Liver (tissue), 3 donors: Measurements from ENCODE around the gene UBA7.

Experiments
- RAD21 ChIP-seq, 2 donors: IDR thresholded peaks; 2 replicates each; pipeline ENCODE4 v1.6.1; 2016; ENCODE audit warnings: antibody characterized with exemption in 2 of 2, mild to moderate bottlenecking in 2 of 2
- SP1 ChIP-seq: IDR thresholded peaks from 2 replicates; pipeline ENCODE4 v1.6.1; 2018; ENCODE audit warnings: antibody characterized with exemption, mild to moderate bottlenecking
- YY1 ChIP-seq: IDR thresholded peaks from 2 replicates; pipeline ENCODE4 v1.6.1; 2016; ENCODE audit warnings: antibody characterized with exemption, mild to moderate bottlenecking
- TF ChIP-seq, protein P1 (sequence below): fragments of 150-350 bp; IDR thresholded peaks from 2 replicates; pipeline ENCODE4 v1.5.1; 2017; ENCODE audit warnings: improper control_type of control experiment, low read depth, low read length; ENCODE audit not compliant: missing input control
- TF ChIP-seq, protein P2 (sequence below): IDR thresholded peaks from 2 replicates; pipeline ENCODE4 v1.6.1; 2016; ENCODE audit warnings: antibody characterized with exemption
- TF ChIP-seq, protein P3 (sequence below): IDR thresholded peaks from 2 replicates; pipeline ENCODE4 v1.6.1; 2016; ENCODE audit warnings: antibody characterized with exemption
- TF ChIP-seq, protein P4 (sequence below): IDR thresholded peaks from 2 replicates; pipeline ENCODE4 v1.6.1; 2016; ENCODE audit warnings: antibody characterized with exemption, mild to moderate bottlenecking
- donor health status: healthy.
- donor health status: healthy.

DNA sequence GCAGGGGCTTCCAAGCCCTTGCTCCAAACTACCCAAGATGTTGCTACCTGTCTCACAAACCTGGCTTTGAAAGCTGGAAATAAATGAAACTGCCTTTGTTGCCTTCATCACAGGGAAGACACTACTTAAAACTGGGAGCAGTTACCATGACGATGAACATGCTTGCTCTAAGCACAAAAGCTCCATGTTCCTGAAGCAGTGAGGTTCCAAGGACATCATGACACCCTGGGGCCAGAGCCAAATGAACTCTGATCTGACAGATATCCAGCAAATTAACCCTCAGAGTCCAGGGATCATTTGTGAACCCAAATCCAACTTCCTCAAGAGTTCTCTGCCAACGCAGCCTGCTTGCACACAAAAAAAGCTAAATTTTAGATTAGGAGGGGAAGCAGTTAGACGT, 31.9 kb upstream of the UBA7 start:
- TF ChIP-seq, protein P1, sequence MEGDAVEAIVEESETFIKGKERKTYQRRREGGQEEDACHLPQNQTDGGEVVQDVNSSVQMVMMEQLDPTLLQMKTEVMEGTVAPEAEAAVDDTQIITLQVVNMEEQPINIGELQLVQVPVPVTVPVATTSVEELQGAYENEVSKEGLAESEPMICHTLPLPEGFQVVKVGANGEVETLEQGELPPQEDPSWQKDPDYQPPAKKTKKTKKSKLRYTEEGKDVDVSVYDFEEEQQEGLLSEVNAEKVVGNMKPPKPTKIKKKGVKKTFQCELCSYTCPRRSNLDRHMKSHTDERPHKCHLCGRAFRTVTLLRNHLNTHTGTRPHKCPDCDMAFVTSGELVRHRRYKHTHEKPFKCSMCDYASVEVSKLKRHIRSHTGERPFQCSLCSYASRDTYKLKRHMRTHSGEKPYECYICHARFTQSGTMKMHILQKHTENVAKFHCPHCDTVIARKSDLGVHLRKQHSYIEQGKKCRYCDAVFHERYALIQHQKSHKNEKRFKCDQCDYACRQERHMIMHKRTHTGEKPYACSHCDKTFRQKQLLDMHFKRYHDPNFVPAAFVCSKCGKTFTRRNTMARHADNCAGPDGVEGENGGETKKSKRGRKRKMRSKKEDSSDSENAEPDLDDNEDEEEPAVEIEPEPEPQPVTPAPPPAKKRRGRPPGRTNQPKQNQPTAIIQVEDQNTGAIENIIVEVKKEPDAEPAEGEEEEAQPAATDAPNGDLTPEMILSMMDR = no peak
- TF ChIP-seq, protein P2, sequence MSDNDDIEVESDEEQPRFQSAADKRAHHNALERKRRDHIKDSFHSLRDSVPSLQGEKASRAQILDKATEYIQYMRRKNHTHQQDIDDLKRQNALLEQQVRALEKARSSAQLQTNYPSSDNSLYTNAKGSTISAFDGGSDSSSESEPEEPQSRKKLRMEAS = no peak
- TF ChIP-seq RAD21 (IDR thresholded peaks at IDR 0.05) (no peak), YY1 (no peak), SP1 (peak; percentile 63)
- TF ChIP-seq, protein P3, sequence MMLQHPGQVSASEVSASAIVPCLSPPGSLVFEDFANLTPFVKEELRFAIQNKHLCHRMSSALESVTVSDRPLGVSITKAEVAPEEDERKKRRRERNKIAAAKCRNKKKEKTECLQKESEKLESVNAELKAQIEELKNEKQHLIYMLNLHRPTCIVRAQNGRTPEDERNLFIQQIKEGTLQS = no peak
- TF ChIP-seq, protein P4, sequence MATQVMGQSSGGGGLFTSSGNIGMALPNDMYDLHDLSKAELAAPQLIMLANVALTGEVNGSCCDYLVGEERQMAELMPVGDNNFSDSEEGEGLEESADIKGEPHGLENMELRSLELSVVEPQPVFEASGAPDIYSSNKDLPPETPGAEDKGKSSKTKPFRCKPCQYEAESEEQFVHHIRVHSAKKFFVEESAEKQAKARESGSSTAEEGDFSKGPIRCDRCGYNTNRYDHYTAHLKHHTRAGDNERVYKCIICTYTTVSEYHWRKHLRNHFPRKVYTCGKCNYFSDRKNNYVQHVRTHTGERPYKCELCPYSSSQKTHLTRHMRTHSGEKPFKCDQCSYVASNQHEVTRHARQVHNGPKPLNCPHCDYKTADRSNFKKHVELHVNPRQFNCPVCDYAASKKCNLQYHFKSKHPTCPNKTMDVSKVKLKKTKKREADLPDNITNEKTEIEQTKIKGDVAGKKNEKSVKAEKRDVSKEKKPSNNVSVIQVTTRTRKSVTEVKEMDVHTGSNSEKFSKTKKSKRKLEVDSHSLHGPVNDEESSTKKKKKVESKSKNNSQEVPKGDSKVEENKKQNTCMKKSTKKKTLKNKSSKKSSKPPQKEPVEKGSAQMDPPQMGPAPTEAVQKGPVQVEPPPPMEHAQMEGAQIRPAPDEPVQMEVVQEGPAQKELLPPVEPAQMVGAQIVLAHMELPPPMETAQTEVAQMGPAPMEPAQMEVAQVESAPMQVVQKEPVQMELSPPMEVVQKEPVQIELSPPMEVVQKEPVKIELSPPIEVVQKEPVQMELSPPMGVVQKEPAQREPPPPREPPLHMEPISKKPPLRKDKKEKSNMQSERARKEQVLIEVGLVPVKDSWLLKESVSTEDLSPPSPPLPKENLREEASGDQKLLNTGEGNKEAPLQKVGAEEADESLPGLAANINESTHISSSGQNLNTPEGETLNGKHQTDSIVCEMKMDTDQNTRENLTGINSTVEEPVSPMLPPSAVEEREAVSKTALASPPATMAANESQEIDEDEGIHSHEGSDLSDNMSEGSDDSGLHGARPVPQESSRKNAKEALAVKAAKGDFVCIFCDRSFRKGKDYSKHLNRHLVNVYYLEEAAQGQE = no peak
